NCI-H2171 treated with DMSO at 0.1 percent for 48 hours (cell line): Measurements from ENCODE around the gene ACADS.
"Not testable (repeated sequence)": the region's sequence is repeated elsewhere in the genome, so short reads cannot be mapped to it uniquely, and the experiment has no call there.

ENCODE experiments used
- DNase-seq: peaks from one replicate; lab custom pipeline; 2025; lab: John Stamatoyannopoulos, UW

Gene ACADS

GRCh38 chr12:120726961-120727360 lies 1.3 kb downstream of the ACADS start:
- no peak for DNase-seq

GRCh38 chr12:120732198-120732597 lies 6.6 kb downstream of the ACADS start:
- DNase-seq: not testable (repeated sequence)

GRCh38 chr12:120733574-120733973 lies 7.9 kb downstream of the ACADS start:
- DNase-seq: no peak

- no peak for DNase-seq
These were observed 8.6 kb downstream of the ACADS start for GRCh38 chr12:120734210-120734609.

- DNase-seq: peak; percentile 5
These were observed 9.6 kb downstream of the ACADS start for GRCh38 chr12:120735181-120735580.

GRCh38 chr12:120736404-120737331 lies 11.0 kb downstream of the ACADS start:
- no peak for DNase-seq

GRCh38 chr12:120737557-120738251 lies 12.1 kb downstream of the ACADS start:
- no peak for DNase-seq

GRCh38 chr12:120738252-120739030 lies 12.8 kb downstream of the ACADS start:
- no peak for DNase-seq

- no peak for DNase-seq
These were observed 13.6 kb downstream of the ACADS start for GRCh38 chr12:120739031-120739762.

- no peak for DNase-seq
These were observed 14.4 kb downstream of the ACADS start for GRCh38 chr12:120739821-120740613.

GRCh38 chr12:120740871-120741270 lies 15.2 kb downstream of the ACADS start:
- no peak for DNase-seq

- DNase-seq: peak; percentile 30
These were observed 16.1 kb downstream of the ACADS start for GRCh38 chr12:120741476-120742421.

GRCh38 chr12:120744922-120745493 lies 19.4 kb downstream of the ACADS start:
- DNase-seq: no peak

GRCh38 chr12:120748242-120748641 lies 22.6 kb downstream of the ACADS start:
- DNase-seq: no peak

- DNase-seq: no peak
These were observed 23.6 kb downstream of the ACADS start for GRCh38 chr12:120749256-120749655.

GRCh38 chr12:120750806-120751205 lies 25.2 kb downstream of the ACADS start:
- DNase-seq: no peak

- DNase-seq: no peak
These were observed 25.8 kb downstream of the ACADS start for GRCh38 chr12:120751389-120751788.

- no peak for DNase-seq
These were observed 29.2 kb downstream of the ACADS start for GRCh38 chr12:120754792-120755191.

- DNase-seq: no peak
These were observed 29.6 kb downstream of the ACADS start for GRCh38 chr12:120755269-120755668.
